ENCODE measurements around the gene ST6GAL1.

ST6GAL1 gene

GRCh38 chr3:187025254-187025655, 94.9 kb downstream of the ST6GAL1 start:
- peaks cover 0 to 3% (median 0%) of the 10 kb centered on the region in 5 experiments for H3K9me3 ChIP-seq (ENCODE audit: control extremely low read depth in 1 of 5, control insufficient read depth in 4 of 5, insufficient read depth in 2 of 5, low read depth in 1 of 5, low read length in 4 of 5)
- H3K4me1 ChIP-seq (ENCODE audit: control extremely low read depth in 1 of 4, control insufficient read depth in 4 of 4, insufficient read depth in 4 of 4, low read length in 3 of 4) = peaks cover 19 to 65% (median 46%) of the 10 kb centered on the region in 4 experiments
- 32% methylated on average over 5 of the region's 6 CpGs for WGBS (ENCODE audit: insufficient coverage)
- peak in 2 of 3 donors; percentile 65 to 82 for DNase-seq
- POLR2A ChIA-PET = no interaction called here
- H3K4me3 ChIP-seq (ENCODE audit: control insufficient read depth in 1 of 7, extremely low read depth in 1 of 7, insufficient read depth in 4 of 7, low read depth in 2 of 7, low read length in 6 of 7) = no peak overlapping the region
- no peaks in the 10 kb centered on the region for H3K36me3 ChIP-seq (ENCODE audit: control insufficient read depth in 4 of 4, insufficient read depth in 4 of 4, low read length in 3 of 4)
- peak overlapping the region in 1 of 2 experiments; percentile 66 for H3K27ac ChIP-seq (ENCODE audit: insufficient read depth in 1 of 2, low read depth in 1 of 2, low read length in 2 of 2, poor library complexity in 1 of 2, severe bottlenecking in 2 of 2)
- CTCF ChIA-PET = interaction anchor here (0.8 to 1.5 kb wide), 2 partner anchors 95 to 114 kb away, joined by 3 to 4 read pairs; partner anchors contain the start of gene RPL39L
- H3K27me3 ChIP-seq (replicated peaks in 2 of 5; ENCODE audit: control insufficient read depth in 4 of 5, insufficient read depth in 5 of 5, low read length in 4 of 5) = no peaks in the 10 kb centered on the region

- peaks cover 19 to 69% (median 49%) of the 10 kb centered on the region in 4 experiments for H3K4me1 ChIP-seq (ENCODE audit: control extremely low read depth in 1 of 4, control insufficient read depth in 4 of 4, insufficient read depth in 4 of 4, low read length in 3 of 4)
- WGBS (ENCODE audit: insufficient coverage) = 8% methylated on average over 8 of the region's 9 CpGs
- peak overlapping the region in 1 of 2 experiments; percentile 66 for H3K27ac ChIP-seq (ENCODE audit: insufficient read depth in 1 of 2, low read depth in 1 of 2, low read length in 2 of 2, poor library complexity in 1 of 2, severe bottlenecking in 2 of 2)
- H3K4me3 ChIP-seq (ENCODE audit: control insufficient read depth in 1 of 7, extremely low read depth in 1 of 7, insufficient read depth in 4 of 7, low read depth in 2 of 7, low read length in 6 of 7) = peak overlapping the region in 2 of 7 experiments; percentile 39 to 41
- ChIA-PET POLR2A (interaction anchor here (0.6 kb wide), 1 partner anchor 35 kb away, joined by 3 read pairs; no protein-coding TSS in a partner anchor), CTCF (interaction anchor here (0.8 to 2.7 kb wide), 5 partner anchors 40 to 176 kb away, joined by 3 to 9 read pairs (median 4); partner anchors contain the start of gene RPL39L)
- no peaks in the 10 kb centered on the region for H3K27me3 ChIP-seq (replicated peaks in 2 of 5; ENCODE audit: control insufficient read depth in 4 of 5, insufficient read depth in 5 of 5, low read length in 4 of 5)
- no peaks in the 10 kb centered on the region for H3K36me3 ChIP-seq (ENCODE audit: control insufficient read depth in 4 of 4, insufficient read depth in 4 of 4, low read length in 3 of 4)
- DNase-seq = peak; percentile 41 to 86 (median 76)
- peaks cover 0 to 3% (median 0%) of the 10 kb centered on the region in 5 experiments for H3K9me3 ChIP-seq (ENCODE audit: control extremely low read depth in 1 of 5, control insufficient read depth in 4 of 5, insufficient read depth in 2 of 5, low read depth in 1 of 5, low read length in 4 of 5)
Measured at GRCh38 chr3:187025656-187026316, 95.5 kb downstream of the ST6GAL1 start.

- peaks cover 22 to 74% (median 54%) of the 10 kb centered on the region in 4 experiments for H3K4me1 ChIP-seq (ENCODE audit: control extremely low read depth in 1 of 4, control insufficient read depth in 4 of 4, insufficient read depth in 4 of 4, low read length in 3 of 4)
- no peaks in the 10 kb centered on the region for H3K36me3 ChIP-seq (ENCODE audit: control insufficient read depth in 4 of 4, insufficient read depth in 4 of 4, low read length in 3 of 4)
- H3K27me3 ChIP-seq (replicated peaks in 2 of 5; ENCODE audit: control insufficient read depth in 4 of 5, insufficient read depth in 5 of 5, low read length in 4 of 5) = no peaks in the 10 kb centered on the region
- peak overlapping the region in 1 of 2 experiments; percentile 66 for H3K27ac ChIP-seq (ENCODE audit: insufficient read depth in 1 of 2, low read depth in 1 of 2, low read length in 2 of 2, poor library complexity in 1 of 2, severe bottlenecking in 2 of 2)
- ChIA-PET POLR2A (interaction anchor here (0.6 kb wide), 1 partner anchor 35 kb away, joined by 3 read pairs; no protein-coding TSS in a partner anchor), CTCF (interaction anchor here (0.8 to 2.7 kb wide), 4 partner anchors 40 to 177 kb away, joined by 3 to 9 read pairs (median 4); no protein-coding TSS in a partner anchor)
- 88% methylated on average over 1 of the region's 2 CpGs for WGBS (ENCODE audit: insufficient coverage)
- no peak for DNase-seq
- H3K4me3 ChIP-seq (ENCODE audit: control insufficient read depth in 1 of 7, extremely low read depth in 1 of 7, insufficient read depth in 4 of 7, low read depth in 2 of 7, low read length in 6 of 7) = peak overlapping the region in 2 of 7 experiments; percentile 39 to 41
- peaks cover 0 to 3% (median 0%) of the 10 kb centered on the region in 5 experiments for H3K9me3 ChIP-seq (ENCODE audit: control extremely low read depth in 1 of 5, control insufficient read depth in 4 of 5, insufficient read depth in 2 of 5, low read depth in 1 of 5, low read length in 4 of 5)
Measured at GRCh38 chr3:187026317-187026670, 96.0 kb downstream of the ST6GAL1 start.

GRCh38 chr3:187027531-187028278, 97.4 kb downstream of the ST6GAL1 start:
- H3K36me3 ChIP-seq (ENCODE audit: control insufficient read depth in 4 of 4, insufficient read depth in 4 of 4, low read length in 3 of 4) = peaks cover 0 to 4% (median 1%) of the 10 kb centered on the region in 4 experiments
- peaks cover 27 to 71% (median 56%) of the 10 kb centered on the region in 4 experiments for H3K4me1 ChIP-seq (ENCODE audit: control extremely low read depth in 1 of 4, control insufficient read depth in 4 of 4, insufficient read depth in 4 of 4, low read length in 3 of 4)
- CTCF ChIA-PET = interaction anchor here (0.8 to 2.7 kb wide), 7 partner anchors 13 to 178 kb away, joined by 3 to 9 read pairs (median 5); no protein-coding TSS in a partner anchor
- H3K9me3 ChIP-seq (ENCODE audit: control extremely low read depth in 1 of 5, control insufficient read depth in 4 of 5, insufficient read depth in 2 of 5, low read depth in 1 of 5, low read length in 4 of 5) = peaks cover 0 to 3% (median 0%) of the 10 kb centered on the region in 5 experiments
- WGBS (ENCODE audit: insufficient coverage) = 56% methylated on average over 7 of the region's 8 CpGs
- H3K27ac ChIP-seq (ENCODE audit: insufficient read depth in 1 of 2, low read depth in 1 of 2, low read length in 2 of 2, poor library complexity in 1 of 2, severe bottlenecking in 2 of 2) = no peak overlapping the region
- POLR2A ChIA-PET = no interaction called here
- no peaks in the 10 kb centered on the region for H3K27me3 ChIP-seq (replicated peaks in 2 of 5; ENCODE audit: control insufficient read depth in 4 of 5, insufficient read depth in 5 of 5, low read length in 4 of 5)
- no peak overlapping the region for H3K4me3 ChIP-seq (ENCODE audit: control insufficient read depth in 1 of 7, extremely low read depth in 1 of 7, insufficient read depth in 4 of 7, low read depth in 2 of 7, low read length in 6 of 7)
- no peak for DNase-seq

DNA sequence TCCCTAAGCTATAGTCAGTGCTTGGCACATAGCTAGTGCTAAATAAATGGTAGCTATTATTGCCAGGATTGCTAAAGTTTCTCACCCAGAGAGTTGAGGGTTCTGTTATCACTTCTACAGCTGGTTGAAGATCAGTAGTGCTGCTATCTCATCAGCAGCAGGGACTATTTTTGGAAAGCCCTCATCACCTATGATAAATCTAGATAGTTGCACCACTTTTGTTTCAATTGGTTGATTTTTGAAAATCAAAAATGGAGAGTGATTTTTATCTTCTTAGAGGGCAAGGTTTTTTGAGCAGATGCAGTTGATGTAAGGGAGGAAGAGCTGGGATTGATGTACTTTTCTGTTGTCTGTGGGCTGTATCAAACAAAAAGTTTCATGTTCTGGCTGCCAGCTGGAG, 101.6 kb downstream of the ST6GAL1 start:
- Histone ChIP-seq H3K27me3 (replicated peaks in 2 of 5; ENCODE audit: control insufficient read depth in 4 of 5, insufficient read depth in 5 of 5, low read length in 4 of 5) (no peaks in the 10 kb centered on the region), H3K4me3 (ENCODE audit: control insufficient read depth in 1 of 7, extremely low read depth in 1 of 7, insufficient read depth in 4 of 7, low read depth in 2 of 7, low read length in 6 of 7) (no peak overlapping the region), H3K9me3 (ENCODE audit: control extremely low read depth in 1 of 5, control insufficient read depth in 4 of 5, insufficient read depth in 2 of 5, low read depth in 1 of 5, low read length in 4 of 5) (peaks cover 0 to 15% (median 0%) of the 10 kb centered on the region in 5 experiments), H3K27ac (ENCODE audit: insufficient read depth in 1 of 2, low read depth in 1 of 2, low read length in 2 of 2, poor library complexity in 1 of 2, severe bottlenecking in 2 of 2) (no peak overlapping the region), H3K4me1 (ENCODE audit: control extremely low read depth in 1 of 4, control insufficient read depth in 4 of 4, insufficient read depth in 4 of 4, low read length in 3 of 4) (peaks cover 21 to 45% (median 35%) of the 10 kb centered on the region in 4 experiments), H3K36me3 (ENCODE audit: control insufficient read depth in 4 of 4, insufficient read depth in 4 of 4, low read length in 3 of 4) (peaks cover 0 to 9% (median 3%) of the 10 kb centered on the region in 4 experiments)
- CTCF ChIA-PET = interaction anchor here (0.9 to 1.5 kb wide), 2 partner anchors 15 to 183 kb away, joined by 3 read pairs; no protein-coding TSS in a partner anchor
- no peak for DNase-seq
- POLR2A ChIA-PET = no interaction called here

- no peak for DNase-seq
- Histone ChIP-seq H3K36me3 (ENCODE audit: control insufficient read depth in 4 of 4, insufficient read depth in 4 of 4, low read length in 3 of 4) (peaks cover 13 to 40% (median 21%) of the 10 kb centered on the region in 4 experiments), H3K4me3 (ENCODE audit: control insufficient read depth in 1 of 7, extremely low read depth in 1 of 7, insufficient read depth in 4 of 7, low read depth in 2 of 7, low read length in 6 of 7) (no peak overlapping the region), H3K4me1 (ENCODE audit: control extremely low read depth in 1 of 4, control insufficient read depth in 4 of 4, insufficient read depth in 4 of 4, low read length in 3 of 4) (peaks cover 1 to 9% (median 7%) of the 10 kb centered on the region in 4 experiments), H3K9me3 (ENCODE audit: control extremely low read depth in 1 of 5, control insufficient read depth in 4 of 5, insufficient read depth in 2 of 5, low read depth in 1 of 5, low read length in 4 of 5) (peaks cover 0 to 15% (median 0%) of the 10 kb centered on the region in 5 experiments), H3K27me3 (replicated peaks in 2 of 5; ENCODE audit: control insufficient read depth in 4 of 5, insufficient read depth in 5 of 5, low read length in 4 of 5) (no peaks in the 10 kb centered on the region), H3K27ac (ENCODE audit: insufficient read depth in 1 of 2, low read depth in 1 of 2, low read length in 2 of 2, poor library complexity in 1 of 2, severe bottlenecking in 2 of 2) (no peak overlapping the region)
- CTCF ChIA-PET = interaction anchor here (1.6 kb wide), 1 partner anchor 13 kb away, joined by 3 read pairs; no protein-coding TSS in a partner anchor
- POLR2A ChIA-PET = no interaction called here
- WGBS (ENCODE audit: insufficient coverage) = no CpG with 5 or more reads among the region's 1 CpG
Measured at GRCh38 chr3:187036394-187036793, 106.1 kb downstream of the ST6GAL1 start.

Measured in common myeloid progenitor, CD34-positive (primary cell).